Muscle of leg (tissue), 11 donors: Measurements from ENCODE around the gene ANO2. TPM values are rescaled to one million over a fixed set of nuclear protein-coding genes. Genes with fewer than 3 reads are reported as not detected.

Experiments
- DNase-seq: peaks from one replicate; pipeline ENCODE4 v3.0.0; 2013
- H3K27ac ChIP-seq: one replicate; pipeline ENCODE4 v1.5.1; 2013; ENCODE audit warnings: mild to moderate bottlenecking, low read length, control low read depth
- H3K27me3 ChIP-seq: one replicate; pipeline ENCODE4 v1.6.1; 2013; ENCODE audit warnings: low read length; ENCODE audit not compliant: control insufficient read depth, insufficient read depth
- H3K36me3 ChIP-seq: one replicate; pipeline ENCODE4 v1.6.1; 2013; ENCODE audit warnings: low read length; ENCODE audit not compliant: control insufficient read depth, insufficient read depth
- H3K4me1 ChIP-seq: one replicate; pipeline ENCODE4 v1.6.1; 2013; ENCODE audit warnings: low read length; ENCODE audit not compliant: control insufficient read depth, insufficient read depth
- H3K4me3 ChIP-seq: one replicate; pipeline ENCODE4 v1.5.1; 2013; ENCODE audit warnings: low read length, control low read depth
- H3K9me3 ChIP-seq: replicated peaks from 2 replicates; pipeline ENCODE4 v1.6.1; 2013; ENCODE audit warnings: low read depth, low read length; ENCODE audit not compliant: control insufficient read depth
- WGBS: methylation state at CpG from one replicate; pipeline ENCODE4 v1.1.5; 2013; ENCODE audit warnings: missing lambda C conversion rate; ENCODE audit not compliant: insufficient coverage; 5-methylcytosine and 5-hydroxymethylcytosine counted together
- polyA plus RNA-seq, 8 donors: library from polyadenylated mRNA; unstranded; fragments of 120-200 nt; gene quantifications; one replicate each; pipeline versions ENCODE4 v1.2.1 to v1.2.3, GENCODE V29; 2013; ENCODE audit warnings: inconsistent platforms in 1 of 8, low replicate concordance in 1 of 8; ENCODE audit not compliant: insufficient read length in 8 of 8, insufficient read depth in 1 of 8
- total RNA-seq: library from RNA; stranded (reverse); fragments of 120-200 nt; gene quantifications from one replicate; pipeline ENCODE4 v1.2.4, GENCODE V29; 2013

ANO2 gene
- total and polyA plus RNA-seq, 9 donors: 2.5 to 5.9 (median 3.5) TPM

GRCh38 chr12:5718680-5719079 is 226.4 kb downstream of the ANO2 start:
- H3K27me3 ChIP-seq: no peaks in the 10 kb centered on the region
- no peaks in the 10 kb centered on the region for H3K36me3 ChIP-seq
- H3K27ac ChIP-seq: no peak overlapping the region
- H3K4me3 ChIP-seq: no peak overlapping the region
- 66% methylated on average over 5 of the region's 6 CpGs for WGBS
- no peaks in the 10 kb centered on the region for H3K9me3 ChIP-seq
- peak; percentile 20 for DNase-seq
- H3K4me1 ChIP-seq: peaks cover 9% of the 10 kb centered on the region

- no peak overlapping the region for H3K4me3 ChIP-seq
- no peaks in the 10 kb centered on the region for H3K36me3 ChIP-seq
- H3K27me3 ChIP-seq: no peaks in the 10 kb centered on the region
- H3K4me1 ChIP-seq: peaks cover 9% of the 10 kb centered on the region
- no peaks in the 10 kb centered on the region for H3K9me3 ChIP-seq
- H3K27ac ChIP-seq: no peak overlapping the region
- DNase-seq: no peak
- no CpG with 5 or more reads among the region's 5 CpGs for WGBS
Observed at GRCh38 chr12:5718073-5718472, 227.0 kb downstream of the ANO2 start.

DNA sequence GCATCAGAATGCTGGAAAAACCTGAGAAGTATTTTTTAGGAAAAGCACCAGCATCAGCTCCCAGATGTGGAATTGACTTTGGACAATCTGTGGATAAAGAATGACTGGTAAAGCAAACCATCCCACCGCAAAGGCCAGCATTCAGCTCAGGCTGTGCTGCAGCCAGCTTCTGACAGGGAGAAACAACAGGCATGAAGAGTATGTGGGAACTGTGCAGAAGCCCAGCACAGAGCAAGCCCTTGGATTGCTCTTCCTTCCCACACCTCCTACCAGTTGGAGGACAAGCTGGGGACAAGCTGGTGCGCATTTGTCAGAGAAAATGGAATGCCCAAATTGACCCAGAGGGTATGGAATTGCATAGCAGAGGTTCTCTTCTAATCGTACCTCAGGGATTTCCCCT is 228.1 kb downstream of the ANO2 start:
- Histone ChIP-seq H3K27me3 (no peaks in the 10 kb centered on the region), H3K9me3 (no peaks in the 10 kb centered on the region), H3K27ac (no peak overlapping the region), H3K36me3 (no peaks in the 10 kb centered on the region), H3K4me1 (peaks cover 9% of the 10 kb centered on the region), H3K4me3 (no peak overlapping the region)
- no peak for DNase-seq
- 90% methylated on average over 2 of the region's 3 CpGs for WGBS

- no peak overlapping the region for H3K4me3 ChIP-seq
- no peaks in the 10 kb centered on the region for H3K9me3 ChIP-seq
- no peak overlapping the region for H3K27ac ChIP-seq
- no peaks in the 10 kb centered on the region for H3K36me3 ChIP-seq
- H3K27me3 ChIP-seq: no peaks in the 10 kb centered on the region
- no CpG with 5 or more reads among the region's 1 CpG for WGBS
- peak; percentile 77 for DNase-seq
- H3K4me1 ChIP-seq: peaks cover 9% of the 10 kb centered on the region
Observed at GRCh38 chr12:5716201-5716600, 228.9 kb downstream of the ANO2 start.

GRCh38 chr12:5715021-5715420 is 230.0 kb downstream of the ANO2 start:
- no peak overlapping the region for H3K27ac ChIP-seq
- H3K9me3 ChIP-seq: no peaks in the 10 kb centered on the region
- no peaks in the 10 kb centered on the region for H3K36me3 ChIP-seq
- peak; percentile 59 for DNase-seq
- no peaks in the 10 kb centered on the region for H3K27me3 ChIP-seq
- no peak overlapping the region for H3K4me3 ChIP-seq
- H3K4me1 ChIP-seq: peaks cover 3% of the 10 kb centered on the region
- WGBS: 58% methylated on average over 2 of the region's 4 CpGs

DNA sequence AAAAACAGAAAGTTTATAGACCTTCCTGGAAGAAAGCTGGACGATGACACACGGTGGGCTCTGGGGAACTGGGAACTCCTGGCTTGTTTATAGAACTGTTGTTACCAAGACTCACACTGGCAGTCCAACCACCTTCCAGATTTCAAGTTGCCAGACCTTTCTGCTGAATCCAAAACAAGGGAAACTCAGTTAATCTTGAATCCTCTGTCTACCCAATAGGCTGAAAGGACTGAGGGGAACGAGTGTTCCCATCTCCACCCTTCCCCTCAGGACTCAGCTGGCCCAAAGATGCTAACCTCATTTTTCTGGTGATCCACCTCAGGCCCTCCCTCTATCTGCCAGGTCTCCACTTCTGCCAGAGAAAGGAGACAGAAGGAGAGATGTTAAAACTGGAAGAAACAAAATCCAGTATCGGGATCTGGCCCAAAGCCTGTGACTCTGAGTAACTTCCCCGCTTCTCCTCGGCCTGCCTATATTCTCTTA is 231.4 kb downstream of the ANO2 start:
- no peaks in the 10 kb centered on the region for H3K36me3 ChIP-seq
- DNase-seq: peak; percentile 75
- no peaks in the 10 kb centered on the region for H3K27me3 ChIP-seq
- no peak overlapping the region for H3K4me3 ChIP-seq
- H3K4me1 ChIP-seq: no peaks in the 10 kb centered on the region
- WGBS: 47% methylated on average over 6 of the region's 6 CpGs
- no peak overlapping the region for H3K27ac ChIP-seq
- no peaks in the 10 kb centered on the region for H3K9me3 ChIP-seq

GRCh38 chr12:5710260-5710878 is 234.7 kb downstream of the ANO2 start:
- no peak for DNase-seq

GRCh38 chr12:5708371-5708770 is 236.7 kb downstream of the ANO2 start:
- Histone ChIP-seq H3K27me3 (no peaks in the 10 kb centered on the region), H3K4me3 (no peak overlapping the region)
- no peak for DNase-seq

More at GRCh38 chr12:5710260-5710878, 234.7 kb downstream of the ANO2 start:
- Histone ChIP-seq H3K4me3 (no peak overlapping the region), H3K9me3 (no peaks in the 10 kb centered on the region), H3K27ac (no peak overlapping the region), H3K36me3 (no peaks in the 10 kb centered on the region), H3K27me3 (no peaks in the 10 kb centered on the region), H3K4me1 (no peaks in the 10 kb centered on the region)
- 100% methylated on average over 1 of the region's 1 CpG for WGBS

DNA sequence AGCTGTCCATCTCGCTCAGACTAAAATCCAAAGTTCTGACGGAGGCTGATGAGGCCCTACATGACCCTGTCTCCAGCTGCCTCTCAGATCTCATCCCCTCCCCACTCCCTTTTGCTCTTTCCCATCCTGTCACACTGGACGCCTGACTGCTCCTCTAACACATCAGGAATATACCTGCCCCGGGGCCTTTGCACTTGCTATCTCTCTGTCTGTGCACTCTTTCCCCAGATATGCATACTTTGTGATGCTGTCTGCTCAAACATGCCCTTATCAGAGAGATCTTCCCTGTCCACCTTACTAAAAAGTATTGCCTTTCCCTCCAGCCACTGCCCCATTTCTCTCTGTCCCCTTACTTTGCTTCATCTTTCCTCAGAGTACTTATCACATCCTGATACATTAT is 238.8 kb downstream of the ANO2 start:
- H3K27ac ChIP-seq: no peak overlapping the region
- no peaks in the 10 kb centered on the region for H3K27me3 ChIP-seq
- WGBS: 85% methylated on average over 4 of the region's 4 CpGs
- no peaks in the 10 kb centered on the region for H3K9me3 ChIP-seq
- no peaks in the 10 kb centered on the region for H3K4me1 ChIP-seq
- no peak overlapping the region for H3K4me3 ChIP-seq
- no peaks in the 10 kb centered on the region for H3K36me3 ChIP-seq
- no peak for DNase-seq

More at GRCh38 chr12:5708371-5708770, 236.7 kb downstream of the ANO2 start:
- Histone ChIP-seq H3K9me3 (no peaks in the 10 kb centered on the region), H3K4me1 (no peaks in the 10 kb centered on the region), H3K27ac (no peak overlapping the region), H3K36me3 (no peaks in the 10 kb centered on the region)

- Histone ChIP-seq H3K27me3 (no peaks in the 10 kb centered on the region), H3K36me3 (no peaks in the 10 kb centered on the region), H3K9me3 (no peaks in the 10 kb centered on the region), H3K4me3 (no peak overlapping the region), H3K27ac (no peak overlapping the region), H3K4me1 (no peaks in the 10 kb centered on the region)
- 71% methylated on average over 8 of the region's 9 CpGs for WGBS
- DNase-seq: no peak
Observed at GRCh38 chr12:5705791-5706190, 239.3 kb downstream of the ANO2 start.
